GM23248 (cell line): Measurements from ENCODE around the gene DNAH14.

ENCODE experiments used
- EZH2 ChIP-seq: fragments of 200-600 bp; sonication (generic); IDR thresholded peaks from 2 replicates; pipeline ENCODE4 v1.6.1; 2018; ENCODE audit warnings: antibody characterized with exemption, mild to moderate bottlenecking; ENCODE audit not compliant: insufficient read depth, poor library complexity, severe bottlenecking
- EZH2phosphoT487 ChIP-seq: fragments of 200-600 bp; sonication (generic); IDR thresholded peaks from 2 replicates; pipeline ENCODE4 v1.6.1; 2018; ENCODE audit warnings: antibody characterized with exemption, moderate library complexity, mild to moderate bottlenecking, low read depth; ENCODE audit not compliant: insufficient read depth

GRCh38 chr1:224933584-224933983, 4.1 kb downstream of the DNAH14 start:
- no peak for TF ChIP-seq EZH2
- no peak for TF ChIP-seq EZH2phosphoT487
